Vagina (tissue), 2 donors: ENCODE results near the gene CACNA1C.

ENCODE experiments used
- POLR2A ChIP-seq, 2 donors: fragments of 450-650 bp; IDR thresholded peaks; one replicate each; pipeline ENCODE4 v1.6.1; 2017; ENCODE audit warnings: antibody characterized with exemption in 2 of 2, mild to moderate bottlenecking in 2 of 2, moderate library complexity in 2 of 2
- TF ChIP-seq, protein P1 (sequence below), 3 experiments: fragments of 450-650 bp in 2 of 3; fragments of 200-600 bp in 1 of 3; sonication (generic) in 1 of 3; IDR thresholded peaks; one replicate each; pipeline ENCODE4 v1.5.1; 2017 to 2019; ENCODE audit warnings: antibody characterized with exemption in 3 of 3, mild to moderate bottlenecking in 2 of 3, moderate library complexity in 2 of 3

- TF ChIP-seq, protein P1, sequence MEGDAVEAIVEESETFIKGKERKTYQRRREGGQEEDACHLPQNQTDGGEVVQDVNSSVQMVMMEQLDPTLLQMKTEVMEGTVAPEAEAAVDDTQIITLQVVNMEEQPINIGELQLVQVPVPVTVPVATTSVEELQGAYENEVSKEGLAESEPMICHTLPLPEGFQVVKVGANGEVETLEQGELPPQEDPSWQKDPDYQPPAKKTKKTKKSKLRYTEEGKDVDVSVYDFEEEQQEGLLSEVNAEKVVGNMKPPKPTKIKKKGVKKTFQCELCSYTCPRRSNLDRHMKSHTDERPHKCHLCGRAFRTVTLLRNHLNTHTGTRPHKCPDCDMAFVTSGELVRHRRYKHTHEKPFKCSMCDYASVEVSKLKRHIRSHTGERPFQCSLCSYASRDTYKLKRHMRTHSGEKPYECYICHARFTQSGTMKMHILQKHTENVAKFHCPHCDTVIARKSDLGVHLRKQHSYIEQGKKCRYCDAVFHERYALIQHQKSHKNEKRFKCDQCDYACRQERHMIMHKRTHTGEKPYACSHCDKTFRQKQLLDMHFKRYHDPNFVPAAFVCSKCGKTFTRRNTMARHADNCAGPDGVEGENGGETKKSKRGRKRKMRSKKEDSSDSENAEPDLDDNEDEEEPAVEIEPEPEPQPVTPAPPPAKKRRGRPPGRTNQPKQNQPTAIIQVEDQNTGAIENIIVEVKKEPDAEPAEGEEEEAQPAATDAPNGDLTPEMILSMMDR (IDR thresholded peaks at IDR 0.05), result no peak
- TF ChIP-seq POLR2A (IDR thresholded peaks at IDR 0.05), result no peak
Measured at GRCh38 chr12:2355198-2355597, 302.4 kb downstream of the CACNA1C start.
